HepG2 (cell line): ENCODE measurements around the gene PFKL.

ENCODE experiments used
- CEBPB ChIP-seq: IDR thresholded peaks from 2 replicates; pipeline ENCODE4 v1.6.1; 2011; ENCODE audit warnings: low read depth, low read length, improper control_type of control experiment, borderline replicate concordance
- HHEX ChIP-seq: IDR thresholded peaks from 2 replicates; pipeline ENCODE4 v1.6.1; 2016; ENCODE audit warnings: control low read depth
- JUN ChIP-seq: sonication (generic); formaldehyde crosslinking; IDR thresholded peaks from 2 replicates; pipeline ENCODE4 v1.4.0; 2020; ENCODE audit warnings: mild to moderate bottlenecking, missing genetic modification reagents
- ZNF124 ChIP-seq: sonication (generic); formaldehyde crosslinking; IDR thresholded peaks from 2 replicates; pipeline ENCODE4 v1.4.0; 2020; ENCODE audit warnings: missing genetic modification reagents
- ZNF724P ChIP-seq: sonication (generic); formaldehyde crosslinking; IDR thresholded peaks from 2 replicates; pipeline ENCODE4 v1.8.0; 2022; ENCODE audit warnings: missing genetic modification reagents, borderline replicate concordance

- TF ChIP-seq ZNF124 (no peak), JUN (CRISPR knock-in tag) (no peak), HHEX (CRISPR knock-in tag) (no peak), ZNF724P (CRISPR knock-in tag) (no peak), CEBPB (no peak)
Measured at GRCh38 chr21:44352253-44352860, 52.5 kb downstream of the PFKL start.
